NCI-H146 (cell line): ENCODE results near the gene CAB39L.
"Not testable (repeated sequence)": the region's sequence is repeated elsewhere in the genome, so short reads cannot be mapped to it uniquely, and the experiment has no call there.

Experiments
- DNase-seq: peaks from one replicate; lab custom pipeline; 2025; lab: John Stamatoyannopoulos, UW

CAB39L gene

DNA sequence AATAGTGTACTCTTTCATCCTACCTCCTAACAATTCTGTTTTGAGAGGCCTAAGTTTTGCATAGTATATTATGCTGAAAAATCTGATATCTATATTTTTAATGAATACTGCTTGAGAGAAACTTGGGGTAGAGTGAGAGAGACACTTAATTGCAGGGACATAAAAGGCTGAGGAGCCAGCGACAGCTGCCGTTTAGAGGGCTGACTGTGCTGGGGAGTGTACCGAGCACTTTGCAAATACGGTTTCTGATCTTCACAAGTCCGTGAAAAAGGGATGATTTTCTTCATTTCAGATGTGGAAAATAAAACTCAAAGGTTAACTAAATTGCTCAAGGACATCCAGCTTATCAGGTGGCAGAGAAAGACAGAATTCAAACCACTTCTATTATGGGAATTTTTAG is 97.4 kb downstream of the CAB39L start:
- no peak for DNase-seq

DNA sequence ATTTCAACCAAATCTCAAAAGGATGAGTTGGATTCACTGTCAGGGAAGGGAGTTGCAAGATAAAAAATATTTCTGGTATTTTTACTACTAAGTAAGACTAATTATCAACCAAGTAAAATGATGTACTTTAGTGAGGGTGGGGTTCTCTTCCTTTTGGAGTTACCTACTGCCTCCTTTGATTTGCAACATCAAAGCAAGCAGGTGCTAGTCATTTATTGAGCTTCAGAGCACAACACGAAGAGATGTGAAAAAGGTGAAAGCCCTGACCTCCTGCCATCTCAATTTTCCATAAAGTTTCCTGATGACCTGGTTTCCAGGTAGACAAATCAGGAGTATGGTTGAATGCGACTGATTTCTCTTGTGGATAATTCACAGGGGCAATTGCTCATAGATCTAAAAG is 100.1 kb downstream of the CAB39L start:
- DNase-seq, result no peak

DNA sequence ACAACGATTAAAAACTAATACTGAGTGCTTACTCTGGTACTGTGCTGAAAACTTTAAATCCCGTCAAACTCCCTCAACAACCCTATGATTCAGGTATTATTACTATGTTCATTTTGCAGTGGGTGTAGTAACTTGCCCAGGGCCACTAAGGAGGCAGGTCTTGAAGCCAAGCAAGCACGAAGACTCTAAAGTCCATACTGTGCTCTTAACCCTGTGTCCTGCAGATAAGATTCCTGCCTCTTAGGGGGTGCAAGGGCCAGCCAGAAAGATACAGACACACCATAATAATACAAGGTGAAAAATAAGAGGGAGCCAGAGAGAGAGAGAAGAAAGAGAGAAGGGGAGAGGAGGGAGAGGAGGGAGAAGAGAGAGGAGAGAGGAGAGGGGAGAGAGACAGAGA is 100.6 kb downstream of the CAB39L start:
- no peak for DNase-seq

DNA sequence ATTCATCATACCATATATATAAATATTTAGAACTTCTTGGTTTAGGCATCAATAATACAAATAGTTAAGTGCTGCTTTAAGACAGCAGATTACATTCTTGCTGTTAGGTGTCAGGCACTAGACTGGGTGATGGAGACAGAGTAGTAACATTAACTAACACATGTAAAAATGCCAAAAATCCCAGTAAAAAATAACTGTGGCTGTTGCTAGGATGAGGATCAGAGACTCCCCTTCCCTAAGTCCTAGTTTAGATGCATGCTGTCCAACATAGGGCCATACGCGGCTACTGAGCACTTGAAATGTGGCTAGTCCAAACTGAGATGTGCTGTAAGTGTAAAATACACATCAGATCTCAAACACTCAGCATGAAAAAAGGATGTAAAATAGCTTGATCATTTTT is 101.4 kb downstream of the CAB39L start:
- DNase-seq, result no peak

DNA sequence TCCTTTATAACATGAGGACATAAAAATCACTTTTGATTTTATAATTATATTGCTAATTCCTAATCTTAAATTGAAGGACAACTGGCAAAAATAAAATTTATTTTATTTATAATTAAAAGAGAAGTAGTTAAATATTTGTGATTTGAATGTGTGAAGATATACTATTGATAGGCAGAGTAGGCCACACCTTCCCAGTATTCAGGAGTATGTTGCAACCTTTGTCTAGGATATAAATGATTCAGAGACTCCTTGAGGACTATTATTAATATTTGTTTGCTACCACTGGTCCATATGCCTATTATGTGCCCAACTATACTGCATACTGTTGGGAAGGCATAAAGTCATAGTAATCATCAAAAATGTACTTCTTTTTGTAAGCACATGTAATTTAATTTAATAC is 101.9 kb downstream of the CAB39L start:
- no peak for DNase-seq

DNA sequence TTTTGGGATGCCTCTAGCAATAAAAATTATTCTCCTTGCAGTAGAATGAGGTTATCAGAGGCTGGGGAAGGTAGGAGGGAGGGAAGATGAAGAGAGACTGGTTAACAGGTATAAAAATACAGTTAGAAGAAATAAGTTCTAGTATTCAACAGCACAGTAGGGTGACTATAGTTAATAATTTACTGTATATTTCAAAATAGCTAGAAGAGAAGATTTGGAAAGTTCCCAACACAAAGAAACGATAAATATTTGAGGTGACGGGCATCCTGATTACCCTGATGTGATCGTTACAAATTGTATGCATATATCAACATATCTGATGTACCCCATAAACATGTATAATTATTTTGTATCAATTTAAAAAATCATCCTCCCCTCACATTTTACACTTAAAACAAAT is 102.3 kb downstream of the CAB39L start:
- no peak for DNase-seq

DNA sequence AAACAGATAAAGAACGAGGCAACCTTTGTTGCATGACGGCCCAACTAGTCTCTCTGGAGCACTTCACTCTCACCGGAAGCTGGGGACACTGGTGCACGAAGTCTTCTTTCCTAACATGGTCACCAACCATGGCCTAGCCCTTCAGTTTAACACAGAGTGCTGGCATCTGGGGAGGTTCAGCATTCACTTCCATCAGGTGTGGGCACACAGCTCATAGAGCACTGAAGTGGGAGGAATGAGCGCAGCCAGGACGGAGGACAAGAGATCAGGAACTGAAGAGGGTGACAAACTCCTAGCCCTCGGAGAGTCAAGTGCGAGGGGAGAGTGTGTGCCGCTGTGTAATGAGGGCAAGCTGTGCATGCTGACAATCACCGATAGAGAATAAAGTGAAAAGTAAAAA is 103.7 kb downstream of the CAB39L start:
- DNase-seq, result no peak

DNA sequence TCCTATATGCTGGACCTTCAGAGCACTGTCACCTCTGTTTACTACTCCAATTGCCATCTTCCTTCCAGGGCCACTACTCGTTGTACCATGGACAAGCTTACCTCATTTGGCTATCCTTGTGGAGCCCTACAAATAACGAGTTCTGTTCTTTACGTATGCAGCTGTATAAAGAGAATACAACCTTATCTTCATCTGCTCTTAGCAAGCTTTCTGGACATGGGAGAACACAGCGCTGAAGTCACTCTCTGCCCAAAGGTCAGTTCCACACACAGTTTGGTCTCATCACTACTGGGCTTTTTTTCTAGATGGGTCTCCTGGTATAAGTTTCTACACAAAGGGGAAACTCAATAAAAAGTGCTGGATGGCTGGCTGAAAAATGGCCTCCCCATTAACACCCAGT is 107.2 kb downstream of the CAB39L start:
- no peak for DNase-seq

DNA sequence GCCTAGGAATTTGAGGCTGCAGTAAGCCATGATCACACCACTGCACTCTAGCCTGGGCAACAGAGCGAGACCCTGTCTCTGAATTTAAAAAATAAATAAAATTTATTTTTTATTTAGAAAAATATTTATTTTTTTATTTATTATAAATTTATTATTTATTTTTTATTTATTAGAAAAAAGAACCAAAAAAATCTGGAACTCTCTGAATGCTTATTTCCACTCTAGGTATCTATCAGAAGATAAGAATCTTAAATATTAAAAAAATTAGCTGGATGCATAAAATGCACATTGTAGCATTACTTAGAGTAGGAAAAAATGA is 113.4 kb downstream of the CAB39L start:
- no peak for DNase-seq

DNA sequence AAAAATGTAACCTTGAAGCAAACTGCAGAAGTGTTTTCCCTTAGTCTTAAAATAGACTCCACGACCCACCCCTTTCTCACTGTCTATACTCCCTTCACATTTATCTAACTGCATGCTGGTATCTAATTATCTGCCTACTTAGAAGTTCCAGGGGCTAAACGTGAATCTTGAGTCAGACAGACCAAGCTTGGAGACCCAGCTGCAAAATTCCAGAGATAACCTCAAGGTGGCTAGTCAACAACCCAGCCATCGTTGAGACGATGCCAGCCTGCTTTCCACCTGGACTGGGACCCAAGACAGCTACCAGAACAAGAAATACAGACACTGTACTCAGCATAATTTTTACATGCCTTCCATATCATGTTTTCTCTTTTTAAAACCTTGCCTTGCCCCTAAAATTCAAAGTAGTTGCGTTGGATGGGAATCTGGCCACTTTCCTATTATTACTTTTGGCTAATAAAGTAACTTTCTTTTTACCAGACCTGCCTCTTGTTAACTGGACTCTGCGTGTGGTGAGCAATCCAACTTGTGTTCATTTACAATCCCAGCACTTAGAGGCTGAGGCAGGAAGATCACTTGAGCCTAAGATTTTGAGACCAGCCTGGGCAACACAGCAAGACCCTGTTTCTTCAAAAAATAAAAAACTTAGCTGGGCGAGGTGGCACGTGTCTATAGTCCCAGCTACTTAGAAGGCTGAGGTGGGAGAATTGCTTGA is 113.9 kb downstream of the CAB39L start:
- DNase-seq, result no peak

DNA sequence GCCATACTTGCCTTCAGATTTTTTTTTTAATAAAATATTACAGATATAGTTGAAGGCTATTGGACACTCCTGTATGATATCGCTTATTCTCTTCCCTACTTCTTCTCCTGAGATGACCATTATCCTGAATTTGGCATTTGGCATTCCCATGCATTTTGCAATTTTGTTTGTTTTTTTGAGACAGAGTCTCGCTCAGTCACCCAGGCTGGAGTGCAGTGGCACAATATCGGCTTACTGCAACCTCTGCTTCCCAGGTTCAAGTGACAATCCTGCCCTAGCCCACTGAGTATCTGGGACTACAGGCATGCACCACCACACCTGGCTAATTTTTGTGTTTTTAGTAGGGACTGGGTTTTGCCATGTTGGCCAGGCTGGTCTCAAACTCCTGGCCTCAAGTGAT is 116.7 kb downstream of the CAB39L start:
- DNase-seq, result not testable (repeated sequence)

DNA sequence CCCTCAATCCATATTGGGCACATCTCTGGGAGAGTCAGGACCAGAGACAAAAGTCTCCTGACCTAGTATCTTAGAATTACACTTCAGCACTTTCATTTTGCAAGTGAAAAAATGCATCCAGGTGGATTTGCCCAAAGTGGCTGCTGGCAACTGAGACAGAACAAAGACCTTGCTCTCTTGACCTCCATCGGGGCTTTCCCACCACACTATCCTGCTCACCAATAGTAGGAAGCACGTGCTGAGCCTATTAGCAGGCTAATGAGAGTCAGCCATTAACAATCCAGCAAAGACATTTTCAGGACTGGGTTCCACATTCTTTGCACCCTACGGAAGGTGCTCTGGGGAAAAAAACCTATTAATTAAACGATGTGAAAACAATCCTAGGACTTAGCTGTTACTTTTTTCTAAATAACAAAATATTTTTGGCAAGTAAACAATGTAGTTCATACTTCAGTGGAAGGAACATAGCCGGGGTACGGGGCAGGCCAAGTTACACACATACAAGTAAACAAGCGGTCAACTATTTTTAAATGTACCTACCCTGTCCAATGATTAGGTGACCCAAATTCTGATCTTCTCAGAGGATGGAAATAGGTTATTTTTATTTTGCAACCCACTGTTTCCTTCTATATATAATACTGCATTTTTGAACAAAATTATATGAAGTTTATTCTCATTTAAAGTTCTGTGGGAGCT is 117.5 kb downstream of the CAB39L start:
- DNase-seq, result no peak

DNA sequence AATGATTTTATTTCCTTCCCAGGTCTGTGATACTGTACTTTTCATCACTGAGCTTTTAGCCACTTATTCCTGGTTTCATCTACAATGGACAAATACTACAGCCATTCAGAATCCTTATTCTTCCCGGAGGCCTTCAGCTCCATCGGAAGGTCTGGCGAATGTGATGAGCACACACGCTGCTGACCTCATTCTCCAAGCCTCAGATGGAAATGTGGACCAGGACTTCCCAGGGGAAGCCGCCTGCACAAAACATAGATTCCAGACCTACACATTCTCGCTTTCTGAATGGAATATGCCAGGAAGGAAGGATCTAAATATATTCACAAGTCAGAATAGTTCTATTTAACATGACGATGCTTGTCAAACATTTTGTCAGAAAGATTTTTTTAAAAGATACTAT is 120.5 kb downstream of the CAB39L start:
- DNase-seq, result no peak

DNA sequence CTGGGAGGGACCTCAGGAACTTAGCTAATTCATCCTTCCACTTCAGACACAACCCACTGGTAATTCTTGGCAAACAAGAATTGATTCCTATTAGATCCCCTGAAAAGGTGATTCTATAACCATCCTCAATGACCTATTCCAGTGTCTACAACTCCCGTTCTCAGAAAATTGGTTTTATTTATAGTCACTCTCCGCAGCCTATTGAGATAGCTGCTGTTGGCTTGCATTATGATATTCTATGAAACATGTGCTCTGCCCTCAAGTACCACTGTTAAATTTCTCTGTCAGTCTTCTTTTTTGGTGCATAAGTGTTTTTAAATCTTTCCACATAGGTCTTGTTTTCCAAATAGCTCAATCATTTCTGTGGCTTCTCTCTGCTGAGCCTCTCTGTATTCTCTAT is 121.2 kb downstream of the CAB39L start:
- DNase-seq, result no peak

DNA sequence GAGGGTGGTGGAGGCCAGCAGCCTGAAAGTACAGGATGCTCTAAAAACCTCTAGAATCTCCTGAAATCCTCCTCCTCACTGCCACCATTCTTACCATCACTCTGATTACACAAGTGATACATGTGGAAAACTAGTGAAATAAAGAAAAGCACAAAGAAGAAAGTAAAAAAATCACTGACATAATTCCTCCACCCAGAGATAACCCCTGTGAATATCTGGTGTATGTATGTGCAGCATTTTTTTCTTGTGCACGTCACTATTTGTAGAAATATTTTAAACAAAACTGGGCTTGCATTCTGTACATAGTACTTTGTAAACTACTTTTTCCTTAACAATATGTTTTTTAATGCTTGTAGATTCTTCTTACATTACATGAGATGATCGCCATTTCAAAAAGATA is 122.9 kb downstream of the CAB39L start:
- no peak for DNase-seq

DNA sequence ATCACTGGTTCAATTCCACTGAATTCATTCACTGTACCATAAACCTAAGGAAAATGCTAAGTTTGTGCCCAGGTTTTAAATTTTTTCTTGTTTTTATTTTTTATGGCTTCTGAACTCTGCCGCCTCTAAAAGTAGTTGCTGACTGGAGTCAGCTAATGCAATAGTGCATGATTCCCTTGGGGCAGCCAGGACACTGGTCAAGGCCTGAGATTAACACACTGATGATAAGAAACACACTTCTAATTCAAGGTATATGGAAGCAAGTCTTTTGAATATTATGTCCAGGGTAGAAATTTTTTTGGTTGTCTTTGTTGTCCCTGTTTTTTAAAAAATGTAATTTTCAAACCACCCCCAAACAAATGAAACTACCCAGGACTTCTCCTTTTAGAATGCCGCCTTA is 123.9 kb downstream of the CAB39L start:
- no peak for DNase-seq

DNA sequence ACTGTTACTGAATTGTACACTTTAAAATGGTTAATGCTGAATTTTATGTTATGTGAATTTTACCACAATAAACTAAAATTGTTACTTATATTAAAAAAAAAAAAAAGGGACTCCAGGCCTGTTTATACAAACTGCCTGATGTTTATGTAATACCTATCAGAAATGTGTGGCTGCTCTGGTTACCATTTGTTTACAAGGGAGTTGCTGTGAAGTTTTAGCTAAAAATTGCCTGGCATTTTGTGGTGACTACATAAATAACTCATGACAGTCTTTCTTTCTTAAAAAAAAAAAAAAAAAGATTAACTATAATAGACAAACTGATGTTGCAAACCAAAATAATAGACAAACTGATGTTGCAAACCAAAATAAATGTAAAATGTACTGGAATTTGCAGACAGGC is 124.3 kb downstream of the CAB39L start:
- no peak for DNase-seq

DNA sequence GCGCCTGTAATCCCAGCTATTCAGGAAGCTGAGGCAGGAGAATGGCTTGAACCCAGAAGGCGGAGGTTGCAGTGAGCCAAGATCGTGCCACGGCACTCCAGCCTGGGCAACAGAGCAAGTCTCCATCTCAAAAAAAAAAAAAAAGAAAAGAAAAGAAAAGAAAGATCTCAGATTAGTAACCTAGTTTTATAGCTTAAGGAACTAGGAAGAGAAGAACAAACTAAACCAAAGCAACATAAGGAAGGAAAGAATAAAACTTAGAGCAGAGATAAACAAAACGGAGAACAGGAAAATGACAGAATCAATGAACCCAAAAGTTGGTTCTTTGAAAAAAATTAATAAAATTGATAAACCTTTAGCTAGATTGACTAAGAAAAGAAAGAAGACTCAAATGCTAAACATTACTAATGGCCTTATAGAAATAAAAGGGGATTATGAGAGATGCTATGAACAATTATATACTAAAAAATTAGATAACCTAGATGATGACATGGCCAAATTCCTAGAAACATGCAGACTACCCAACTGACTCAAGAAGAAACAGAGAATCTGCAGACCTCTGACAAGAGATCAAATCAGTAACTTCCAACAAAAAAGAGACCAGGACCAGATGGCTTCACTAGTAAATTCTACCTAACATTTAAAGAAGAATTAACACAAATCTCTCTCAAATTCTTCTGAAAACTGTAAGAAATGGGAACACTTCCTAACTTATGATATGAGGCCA is 127.9 kb downstream of the CAB39L start:
- no peak for DNase-seq

DNA sequence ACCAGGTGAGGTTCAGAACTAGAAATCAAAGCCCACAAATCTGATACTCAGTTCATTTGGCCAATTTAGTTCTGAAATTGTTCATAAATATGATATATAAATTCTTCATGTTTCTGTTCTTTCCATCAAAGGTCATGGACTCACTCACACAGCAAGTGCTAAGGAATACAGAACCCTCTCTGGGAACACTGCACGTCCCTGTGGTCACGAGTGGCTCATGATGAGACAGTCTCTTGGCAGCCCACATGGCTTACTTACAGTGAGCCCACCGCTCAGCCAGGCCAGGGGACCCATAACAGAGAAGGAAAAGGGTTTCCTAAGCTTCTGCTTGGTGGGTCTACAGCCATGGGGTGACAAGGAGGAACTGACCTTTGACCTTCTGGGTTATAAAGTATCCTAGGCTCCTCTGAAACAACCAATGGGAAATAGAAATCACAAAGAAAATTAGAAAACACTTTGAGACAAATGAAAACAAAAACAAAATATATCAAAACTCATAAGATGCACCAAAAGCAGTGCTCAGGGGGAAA is 128.8 kb downstream of the CAB39L start:
- no peak for DNase-seq

DNA sequence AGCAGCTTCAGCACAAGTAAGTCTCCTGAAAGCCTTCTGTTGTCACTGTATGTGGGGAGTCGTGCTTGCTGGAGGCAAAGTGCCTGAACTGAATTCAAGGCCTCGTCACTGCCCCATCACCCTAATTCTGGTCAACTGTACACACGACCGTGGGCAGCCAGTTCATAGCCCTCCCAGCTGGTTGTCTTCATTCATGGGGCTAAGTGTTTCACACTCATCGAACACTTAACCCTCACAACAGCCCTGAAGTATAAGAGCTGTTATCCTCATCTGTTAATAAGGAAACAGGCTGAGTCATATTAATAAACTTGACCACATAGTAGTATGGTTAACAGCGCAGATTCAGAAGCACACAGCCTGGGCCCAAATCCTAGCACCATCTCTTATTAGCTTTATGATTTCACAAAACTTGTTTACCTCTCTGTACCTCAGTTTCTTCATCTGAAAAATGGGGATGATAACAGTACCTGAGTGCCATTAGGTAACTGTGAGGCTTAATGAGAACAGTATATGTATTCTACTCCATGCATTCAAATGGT is 129.5 kb downstream of the CAB39L start:
- DNase-seq, result no peak

DNA sequence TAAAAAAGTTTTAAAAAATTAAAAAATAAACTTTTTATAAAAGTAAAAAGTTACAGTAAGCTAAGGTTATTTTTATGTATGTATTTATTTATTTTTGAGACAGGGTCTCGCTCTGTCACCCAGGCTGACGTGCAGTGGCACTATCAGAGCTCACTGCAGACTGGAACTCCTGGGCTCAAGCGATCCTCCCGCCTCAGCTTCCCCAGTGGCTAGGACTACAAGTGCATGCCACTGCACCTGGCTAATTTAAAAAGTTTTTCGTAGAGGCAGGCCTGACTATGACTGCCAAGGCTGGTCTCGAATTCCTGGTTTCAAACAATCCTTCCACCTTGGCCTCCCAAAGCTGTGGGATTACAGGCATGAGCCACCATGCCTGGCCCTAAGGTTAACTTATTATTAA is 132.0 kb downstream of the CAB39L start:
- DNase-seq, result no peak

DNA sequence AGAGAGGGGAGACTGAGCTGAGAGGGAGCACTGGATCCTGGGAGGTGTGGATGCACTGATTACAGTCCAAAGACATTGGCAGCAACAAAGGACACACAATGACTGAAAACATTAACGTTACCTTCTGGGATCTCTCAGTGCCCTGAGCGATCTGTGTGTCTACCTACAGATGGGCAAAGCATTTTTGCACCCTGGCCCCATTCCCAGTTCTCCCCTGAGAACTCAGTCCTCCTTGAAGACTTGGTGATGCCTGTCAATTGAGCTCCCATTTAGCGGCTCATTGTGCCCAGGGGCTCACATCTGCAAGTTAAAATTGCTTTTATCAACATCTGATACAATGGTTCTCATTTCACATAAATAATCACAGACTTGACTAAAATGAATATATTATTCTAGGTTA is 133.6 kb downstream of the CAB39L start:
- DNase-seq, result no peak

DNA sequence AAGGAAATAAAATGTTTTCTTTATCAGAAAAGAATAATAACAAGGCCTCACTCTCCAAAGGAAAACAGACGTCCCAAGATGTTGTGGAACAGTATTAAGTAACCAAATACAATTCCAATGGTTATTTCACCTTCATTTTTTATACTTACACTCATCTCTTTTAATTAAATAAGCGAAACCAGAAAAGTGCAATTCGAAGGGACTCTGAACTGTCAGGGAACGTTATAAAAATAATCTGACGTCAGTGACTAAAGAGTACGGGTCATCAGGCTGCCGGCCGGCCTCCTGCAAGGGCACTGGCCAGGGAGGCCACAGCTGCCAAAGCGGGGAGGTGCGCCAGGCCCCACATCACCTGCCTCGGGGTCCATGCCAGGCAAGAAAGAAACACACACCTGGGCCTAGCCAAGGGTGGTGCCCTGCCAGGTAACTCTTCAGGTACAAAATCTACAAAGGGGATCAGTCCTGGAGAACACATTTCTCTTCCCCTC is 134.9 kb downstream of the CAB39L start:
- DNase-seq, result no peak
